ENCODE results near the gene KATNB1.
A peak's percentile ranks its signal among the peaks of the same experiment; 100 is the strongest.

Gene KATNB1

GRCh38 chr16:57735755-57736418 lies at the start of gene KATNB1:
Gene KATNB1, plus strand, starts transcription at chr16:57735770. Its CDS starts 1,474 bp downstream, at chr16:57737244.
- no peak for DNase-seq

GRCh38 chr16:57686577-57686976 lies 49.0 kb upstream of the KATNB1 start:
- DNase-seq = no peak

GRCh38 chr16:57687363-57687929 lies 48.1 kb upstream of the KATNB1 start:
- no peak for DNase-seq

- no peak for DNase-seq
Measured at GRCh38 chr16:57688487-57688986, 47.0 kb upstream of the KATNB1 start.

GRCh38 chr16:57688987-57689761 lies 46.4 kb upstream of the KATNB1 start:
- DNase-seq = no peak

- peak; percentile 67 for DNase-seq
Measured at GRCh38 chr16:57689762-57690558, 45.6 kb upstream of the KATNB1 start.

- DNase-seq = no peak
Measured at GRCh38 chr16:57690782-57691471, 44.6 kb upstream of the KATNB1 start.

- no peak for DNase-seq
Measured at GRCh38 chr16:57692636-57693035, 42.9 kb upstream of the KATNB1 start.

- no peak for DNase-seq
Measured at GRCh38 chr16:57693550-57693949, 42.0 kb upstream of the KATNB1 start.

- no peak for DNase-seq
Measured at GRCh38 chr16:57694231-57694724, 41.3 kb upstream of the KATNB1 start.

- DNase-seq = no peak
Measured at GRCh38 chr16:57694725-57695679, 40.6 kb upstream of the KATNB1 start, which contains the start of gene DRC7. Gene DRC7, plus strand, starts transcription at chr16:57694806. Its CDS starts 3,144 bp downstream, at chr16:57697950.

- no peak for DNase-seq
Measured at GRCh38 chr16:57695680-57696069, 39.9 kb upstream of the KATNB1 start.

- DNase-seq = no peak
Measured at GRCh38 chr16:57696240-57696639, 39.3 kb upstream of the KATNB1 start.

GRCh38 chr16:57697896-57698537 lies 37.6 kb upstream of the KATNB1 start:
- DNase-seq = no peak

- no peak for DNase-seq
Measured at GRCh38 chr16:57698812-57699405, 36.7 kb upstream of the KATNB1 start.

GRCh38 chr16:57699481-57699880 lies 36.1 kb upstream of the KATNB1 start:
- no peak for DNase-seq

- no peak for DNase-seq
Measured at GRCh38 chr16:57699899-57700298, 35.7 kb upstream of the KATNB1 start.

GRCh38 chr16:57700781-57701551 lies 34.6 kb upstream of the KATNB1 start:
- no peak for DNase-seq

GRCh38 chr16:57701759-57702371 lies 33.7 kb upstream of the KATNB1 start:
- DNase-seq = no peak

Data from activated CD8-positive, alpha-beta memory T cell treated with anti-CD3 and anti-CD28 coated beads, Interleukin-2, amount 50 U/mL, for 48 hours (primary cell).